GM19372 (cell line): ENCODE data around the gene RAD18.

Experiments
- ATAC-seq: cut with Tn5 transposase; IDR thresholded peaks from one replicate; pipeline ENCODE4 v1.9.1; 2021; ENCODE audit warnings: mild to moderate bottlenecking, low read depth, moderate library complexity; ENCODE audit not compliant: unreplicated experiment

RAD18 gene

DNA sequence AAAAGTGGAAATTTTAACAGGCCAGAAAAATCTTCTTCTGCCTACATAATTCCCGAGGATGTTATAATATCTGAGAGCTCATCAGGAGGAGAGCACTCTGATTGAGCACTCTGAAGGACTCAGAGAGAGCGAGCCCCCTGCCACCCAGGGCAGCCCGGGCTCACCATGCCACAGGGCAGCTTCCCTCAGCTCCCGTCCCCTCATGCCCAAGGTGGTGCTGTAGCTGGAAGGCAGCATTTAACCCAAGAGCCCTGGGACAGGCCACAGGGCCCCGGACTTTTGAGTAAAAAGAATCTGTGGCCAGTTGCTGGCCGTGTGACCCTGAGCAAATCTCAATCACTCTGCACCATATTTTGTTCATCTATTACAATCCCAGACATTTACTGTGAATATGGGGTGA, 23.5 kb upstream of the RAD18 start:
- no peak for ATAC-seq

DNA sequence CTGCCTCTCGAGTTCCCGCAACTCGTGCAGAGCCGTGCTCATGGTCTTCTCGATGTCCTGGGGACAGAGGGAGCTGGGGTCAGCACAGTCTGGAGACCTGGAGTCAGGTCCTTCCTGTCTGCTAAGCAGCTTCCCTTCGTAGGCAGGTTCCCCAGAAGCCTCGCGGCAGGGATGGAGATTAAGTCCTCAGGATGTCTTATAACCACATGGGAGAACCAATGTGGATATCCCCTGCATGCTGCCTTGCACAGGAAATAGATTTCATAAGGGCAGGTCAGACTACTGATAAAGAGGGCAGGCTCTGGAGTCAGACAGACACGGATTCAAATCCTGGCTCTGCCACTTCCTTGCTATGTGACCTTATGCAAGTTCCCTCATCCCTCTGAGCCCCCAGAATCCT, 22.6 kb upstream of the RAD18 start:
- no peak for ATAC-seq

DNA sequence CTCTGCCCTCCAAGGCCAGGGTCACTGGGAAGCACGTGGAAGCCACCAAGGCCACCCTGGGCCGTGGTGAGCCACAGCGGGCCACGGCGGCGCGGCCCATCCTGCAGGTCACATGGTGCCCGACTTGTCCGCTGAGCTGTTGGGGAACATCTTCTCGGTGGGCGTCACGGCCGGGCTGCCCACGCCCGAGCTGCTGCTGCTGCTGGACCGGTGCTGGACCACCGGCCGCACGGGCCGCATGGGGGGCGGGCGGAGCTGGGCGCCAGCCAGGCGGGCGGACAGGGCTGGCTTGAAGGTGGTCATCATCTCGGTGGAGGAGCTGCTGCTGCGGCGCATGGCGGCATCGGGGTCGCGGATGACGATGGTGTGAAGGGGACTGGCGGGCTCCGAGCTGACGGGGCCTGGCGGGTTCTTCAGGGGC, 22.1 kb upstream of the RAD18 start:
- no peak for ATAC-seq

DNA sequence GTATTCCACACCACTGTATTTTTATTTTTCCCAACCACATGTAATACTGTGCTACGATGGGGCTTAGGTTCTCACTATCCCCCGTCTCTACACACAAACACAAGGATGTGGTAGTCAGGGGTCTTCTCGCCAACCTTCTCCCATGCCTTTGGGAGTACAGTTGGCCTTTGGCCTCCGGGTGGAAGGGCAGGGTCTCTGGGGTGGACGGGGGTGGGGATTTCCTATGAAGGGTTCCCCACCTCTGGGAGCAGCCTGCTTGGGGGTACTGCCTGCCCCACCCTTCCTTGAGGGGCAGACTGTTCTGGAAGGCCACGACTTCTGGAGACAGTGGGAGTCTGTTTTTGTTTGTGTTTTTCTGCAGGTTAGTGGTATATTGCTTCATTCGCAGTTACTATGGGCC, 21.3 kb upstream of the RAD18 start:
- no peak for ATAC-seq

DNA sequence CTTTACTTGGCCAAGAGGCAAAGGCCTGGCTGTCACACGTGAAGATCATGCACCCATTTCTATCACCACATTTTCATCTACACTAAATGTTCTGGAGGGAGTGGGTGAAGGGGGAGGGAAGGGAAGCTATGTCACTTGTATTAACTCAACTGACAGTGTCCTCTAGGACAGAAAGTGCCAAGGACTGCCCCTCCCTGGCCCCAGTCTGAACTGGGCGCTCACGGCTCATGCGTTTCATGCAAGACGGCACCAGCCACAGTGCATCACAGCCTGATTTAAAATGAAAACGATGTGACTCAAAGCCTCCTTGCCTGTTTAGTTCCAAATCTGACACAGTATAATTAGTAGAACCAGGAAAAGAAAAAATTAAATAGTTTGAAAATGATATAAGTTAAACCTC, 20.8 kb upstream of the RAD18 start:
- no peak for ATAC-seq

DNA sequence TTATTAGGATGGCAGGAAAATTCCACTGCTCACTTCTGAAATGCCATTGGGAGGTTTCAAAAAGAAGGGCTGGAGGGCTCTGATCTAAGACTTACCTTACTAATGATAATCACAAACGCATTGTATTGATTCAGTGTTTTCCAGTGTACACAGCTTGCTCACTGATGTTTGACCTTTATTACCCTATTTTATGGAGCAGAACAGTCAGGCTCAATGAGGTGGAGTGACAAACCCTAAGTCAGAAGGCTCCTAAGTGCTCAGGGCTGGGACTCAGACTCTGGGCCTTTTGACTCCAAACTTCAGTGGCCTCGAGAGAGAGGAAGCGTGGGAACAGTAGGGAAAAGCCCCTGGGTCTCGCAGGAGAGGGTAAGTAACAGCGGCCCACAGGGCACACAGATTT, 20.3 kb upstream of the RAD18 start:
- ATAC-seq, result no peak

DNA sequence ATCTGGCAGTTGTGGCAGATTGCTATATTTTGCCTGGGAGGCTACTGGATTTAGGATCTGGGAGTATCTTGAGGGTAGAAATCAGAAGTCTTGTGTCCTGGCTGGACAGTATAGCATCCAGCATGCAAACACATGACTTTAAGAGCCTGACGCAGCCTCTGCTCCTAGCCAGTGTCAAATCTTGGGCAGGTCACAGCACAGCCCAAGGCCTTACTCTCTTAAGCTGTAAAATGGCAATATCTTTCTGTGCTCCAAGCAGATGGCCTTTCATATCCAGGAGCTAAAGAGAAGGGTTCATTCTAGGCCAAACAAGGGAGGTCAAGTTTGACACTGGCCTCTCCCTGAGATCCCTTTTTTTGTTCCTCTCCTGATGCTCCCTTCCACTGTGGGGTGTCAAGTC, 19.8 kb upstream of the RAD18 start:
- ATAC-seq, result no peak

DNA sequence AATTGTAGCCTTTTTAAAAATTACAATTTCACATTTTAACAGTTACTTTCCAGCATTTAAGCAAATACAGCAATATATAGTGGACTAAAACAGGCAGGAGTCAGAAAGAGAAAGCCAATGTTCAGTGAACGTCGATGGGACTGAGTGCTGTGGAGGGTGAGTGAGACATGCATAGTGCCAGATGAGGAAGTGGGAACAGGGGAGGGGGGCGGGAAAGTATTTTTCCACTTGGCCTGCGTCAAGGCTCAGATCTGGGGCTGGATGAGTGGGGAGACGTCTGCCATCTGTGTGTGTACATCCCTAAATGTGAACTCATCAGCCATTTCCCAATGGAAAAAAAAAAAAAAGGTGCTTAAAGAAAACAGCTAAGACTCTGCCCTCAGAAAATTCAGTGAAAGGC, 19.2 kb upstream of the RAD18 start:
- no peak for ATAC-seq

DNA sequence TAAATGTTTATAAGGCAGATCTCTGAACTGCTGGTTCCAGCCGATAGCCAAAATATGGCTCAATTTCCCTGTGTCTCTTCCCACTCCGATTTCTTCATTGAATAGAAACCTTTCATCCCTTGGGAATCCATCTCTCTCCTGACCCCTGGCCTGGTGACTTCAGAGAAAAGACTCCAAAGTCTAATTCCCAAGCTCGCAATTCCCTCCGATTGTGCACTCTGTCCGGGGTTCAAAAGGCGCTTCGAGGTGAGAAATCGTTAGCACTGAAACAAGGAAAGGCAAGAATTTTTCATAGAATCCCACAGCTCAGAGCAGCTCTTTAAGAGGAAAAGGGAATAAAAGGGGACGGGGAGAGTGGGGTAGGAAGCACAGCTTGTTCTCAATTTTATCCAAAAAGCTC, 18.4 kb upstream of the RAD18 start:
- ATAC-seq, result no peak

DNA sequence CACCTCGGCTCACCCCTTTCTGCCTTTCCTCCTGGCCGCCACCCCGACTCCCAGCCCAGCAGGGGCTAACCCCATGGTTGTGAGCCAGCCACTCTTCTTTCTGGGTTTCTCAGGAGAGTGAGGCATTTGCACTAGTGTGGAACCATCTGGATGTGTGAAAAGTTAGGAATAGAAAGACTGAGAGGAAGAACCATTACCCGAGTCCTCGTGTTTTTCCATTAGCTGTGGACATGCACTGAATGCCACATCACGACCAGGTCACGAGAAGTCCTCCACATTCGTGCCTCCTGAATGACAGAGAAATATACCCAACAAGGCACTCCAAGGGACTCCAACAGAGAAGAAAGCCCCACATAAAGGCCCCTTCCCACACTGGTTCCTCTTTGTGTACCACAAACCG, 18.0 kb upstream of the RAD18 start:
- ATAC-seq, result no peak

DNA sequence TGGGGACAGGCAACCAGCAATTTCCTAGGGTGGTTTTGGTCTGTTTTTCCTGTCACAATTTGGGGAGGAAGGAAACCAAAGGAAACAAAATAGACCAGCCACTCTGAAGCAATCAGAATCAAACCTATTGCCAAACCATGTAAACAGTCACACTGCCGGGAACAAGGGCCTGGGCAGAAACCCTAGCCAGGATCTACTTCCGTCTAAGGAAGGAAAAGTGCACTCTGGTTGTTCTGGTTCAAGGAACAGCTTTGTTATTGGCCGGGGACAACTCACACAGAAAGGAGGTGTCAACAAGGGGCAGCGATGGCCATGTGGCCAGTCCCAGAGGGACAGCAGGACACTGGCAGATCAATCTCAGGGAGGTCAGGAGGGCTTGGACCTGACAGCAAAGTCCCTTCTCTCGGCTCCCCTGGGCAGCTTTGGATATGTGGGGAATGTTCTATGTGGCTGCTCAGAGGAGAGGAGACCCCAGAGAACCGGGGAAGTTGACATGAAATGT, 17.5 kb upstream of the RAD18 start:
- ATAC-seq, result no peak

DNA sequence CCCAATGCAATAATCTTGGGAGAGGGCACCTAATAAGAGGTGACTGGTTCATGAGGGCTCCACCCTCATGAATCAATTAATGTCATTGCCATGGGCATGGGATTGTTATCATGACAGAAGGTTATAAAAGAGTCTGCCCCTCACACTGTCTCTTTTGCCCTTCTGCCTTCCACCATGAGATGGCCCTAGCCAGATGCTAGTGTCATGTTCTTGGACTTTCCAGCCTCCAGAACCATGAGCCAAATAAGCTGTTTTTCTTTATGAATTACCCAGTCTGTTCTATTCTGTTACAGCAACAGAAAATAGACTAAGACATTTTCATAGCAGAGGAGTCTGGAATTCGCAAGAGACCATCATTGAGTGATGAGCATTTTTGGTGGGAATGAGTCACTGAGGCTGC, 16.0 kb upstream of the RAD18 start:
- ATAC-seq, result no peak

DNA sequence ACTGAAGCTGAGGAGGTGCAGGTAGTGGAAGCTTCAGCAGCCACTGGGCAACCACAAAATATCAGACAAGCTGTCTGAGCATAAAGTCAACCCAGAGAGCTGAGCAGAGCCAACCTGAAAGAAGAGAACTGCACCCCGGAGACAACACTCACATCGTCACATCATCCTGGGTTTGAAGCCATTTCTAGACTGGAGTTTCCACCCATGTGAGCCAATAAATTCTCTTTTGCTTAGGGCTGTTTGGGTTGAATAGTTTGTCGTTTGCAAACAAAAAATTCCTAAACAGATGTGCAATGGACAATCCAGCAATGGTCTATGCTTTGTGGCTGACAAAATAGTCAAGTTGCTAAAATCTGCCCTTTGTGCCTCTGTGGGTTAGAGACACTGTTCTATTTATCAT, 15.3 kb upstream of the RAD18 start:
- ATAC-seq, result no peak

DNA sequence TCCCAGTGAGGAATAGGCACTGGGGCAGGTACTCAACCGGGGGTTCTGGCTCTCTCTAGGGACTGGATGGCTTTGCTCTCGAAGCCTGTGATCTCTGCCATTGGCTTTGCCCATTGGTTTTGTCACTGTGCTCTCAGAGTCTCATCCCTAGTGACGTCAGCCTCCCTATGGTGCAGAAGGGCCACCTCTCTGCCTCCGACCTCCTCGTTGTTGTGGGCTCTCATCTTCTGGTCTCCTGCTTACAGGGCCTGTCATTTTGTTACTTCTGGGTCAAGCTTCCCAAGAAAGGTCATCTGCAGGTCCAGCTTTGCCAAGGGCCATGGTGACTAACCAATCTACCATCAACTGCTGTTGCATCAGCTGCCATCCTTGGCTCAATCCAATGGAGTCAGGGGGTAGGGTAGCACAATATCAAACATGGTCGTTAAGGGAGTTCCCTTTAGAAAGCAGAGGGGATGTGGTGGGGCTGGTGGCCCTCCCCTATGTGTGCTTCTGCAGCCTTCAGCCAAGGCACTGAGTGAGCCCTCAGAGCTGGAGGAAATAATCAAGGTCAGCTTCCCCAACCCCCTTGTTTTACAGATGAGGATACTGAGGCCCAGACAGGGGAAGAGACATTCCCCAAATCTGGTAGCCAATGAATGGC, 13.4 kb upstream of the RAD18 start:
- ATAC-seq, result no peak

DNA sequence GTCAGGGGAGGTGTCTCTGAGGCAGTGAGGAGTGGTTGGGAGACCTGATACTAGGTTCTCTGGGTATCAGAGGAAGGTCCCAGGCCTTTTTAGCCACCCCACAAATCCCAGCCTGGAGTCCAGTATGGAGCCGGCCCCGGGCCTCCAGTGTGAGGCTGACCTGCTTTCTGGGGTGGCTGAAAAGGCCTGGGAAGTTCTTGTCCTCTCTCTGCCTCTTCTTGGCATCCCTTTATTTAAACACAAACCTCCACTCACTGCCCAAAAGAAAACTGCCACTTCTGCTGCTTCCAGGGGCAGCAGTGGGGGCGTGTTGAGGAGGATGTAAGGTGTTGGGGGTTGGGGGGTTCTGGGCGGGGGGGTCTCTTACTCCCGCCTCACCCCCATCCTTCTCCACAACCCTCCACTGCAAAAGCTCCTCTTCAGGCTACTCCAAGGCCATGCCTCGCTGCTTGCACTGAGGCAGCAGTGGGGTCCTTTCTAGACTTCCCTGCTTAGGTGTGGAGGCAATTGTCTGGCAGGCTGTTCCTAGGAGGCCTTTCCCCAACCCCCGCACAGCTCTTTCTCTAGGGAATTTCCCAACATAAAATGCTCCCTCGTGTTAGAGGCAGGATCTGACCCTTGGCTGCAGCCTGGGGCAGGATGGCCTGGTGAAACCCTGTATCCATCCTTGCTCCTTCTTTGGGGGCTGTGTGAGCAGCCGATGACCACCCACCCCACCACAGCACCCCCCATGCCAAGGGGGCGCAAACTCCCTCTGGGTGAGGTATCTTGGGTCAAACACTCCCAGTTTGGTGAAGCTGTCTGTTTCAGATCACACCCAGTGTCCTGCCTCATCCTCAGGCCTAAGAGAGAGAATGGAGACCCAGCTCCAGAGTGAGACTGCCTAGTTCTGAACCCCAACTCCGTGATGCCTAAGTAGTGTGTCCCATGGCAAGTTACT, 12.1 kb upstream of the RAD18 start:
- ATAC-seq, result no peak

DNA sequence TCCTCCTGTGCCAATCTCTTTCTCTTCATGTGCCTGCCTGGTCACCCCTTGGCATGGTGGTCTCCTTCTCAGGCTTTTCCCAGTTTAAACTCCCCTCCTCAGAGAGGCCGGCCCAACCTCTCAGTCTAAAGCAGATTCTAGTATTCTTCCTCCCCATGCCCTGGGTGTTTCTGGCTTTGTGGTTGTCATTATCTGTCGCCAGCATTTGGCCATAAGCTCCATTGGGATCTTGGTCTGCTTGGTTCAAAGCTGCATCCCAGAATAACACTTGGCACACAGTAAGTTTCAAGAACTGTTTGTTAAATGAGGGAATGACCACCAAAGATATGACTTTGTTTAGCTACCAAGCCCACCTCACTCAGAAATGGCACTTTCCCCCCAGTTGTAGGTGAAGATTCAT, 11.2 kb upstream of the RAD18 start:
- ATAC-seq, result no peak

DNA sequence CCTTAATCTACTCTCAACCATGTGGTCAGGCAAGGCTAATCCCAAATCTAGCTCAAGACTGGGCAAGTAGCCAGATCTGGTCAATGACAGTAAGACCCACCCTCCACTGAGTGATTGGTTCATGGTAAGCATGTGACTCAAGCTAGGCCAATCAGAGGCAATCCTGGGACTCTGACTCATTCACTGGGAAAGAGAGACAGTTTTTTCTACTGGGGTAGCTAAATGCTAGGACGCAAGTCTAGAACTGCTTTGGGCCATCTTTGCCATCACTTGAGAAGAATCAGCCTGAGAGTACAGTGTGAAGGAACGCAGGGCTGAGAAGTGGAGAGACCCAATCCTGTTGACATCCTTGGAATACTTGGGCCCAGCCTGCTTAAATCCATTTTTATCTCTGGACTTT, 9.4 kb upstream of the RAD18 start:
- no peak for ATAC-seq

DNA sequence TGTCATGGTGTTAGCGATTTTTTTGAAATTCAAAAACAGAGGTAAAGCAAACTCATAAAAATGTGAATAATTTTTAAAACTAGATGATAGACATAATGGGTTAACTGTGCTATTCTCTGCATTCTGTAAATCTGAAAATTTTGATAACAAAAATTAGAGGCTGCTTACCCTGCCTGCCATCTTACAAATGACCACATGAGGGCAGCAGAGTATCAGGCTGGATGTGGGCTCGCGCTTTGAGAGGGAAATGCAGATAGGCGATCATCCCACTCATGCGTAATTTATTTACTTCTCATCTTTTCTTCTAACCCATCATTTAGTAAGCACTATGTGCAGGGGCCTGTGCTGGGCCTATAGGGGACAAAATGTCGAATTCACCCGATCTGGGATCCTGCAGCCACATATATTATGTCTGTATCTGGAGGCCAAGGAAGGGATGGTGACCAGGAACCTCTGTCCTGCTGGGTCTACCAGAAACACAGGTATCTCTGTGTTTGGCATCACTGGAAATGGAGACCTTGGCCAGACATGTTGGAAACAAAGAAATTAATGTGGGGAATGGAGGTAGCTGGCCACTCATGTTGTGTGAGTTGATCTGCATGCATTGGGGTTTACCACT, 7.8 kb upstream of the RAD18 start:
- peak; percentile 66 for ATAC-seq

DNA sequence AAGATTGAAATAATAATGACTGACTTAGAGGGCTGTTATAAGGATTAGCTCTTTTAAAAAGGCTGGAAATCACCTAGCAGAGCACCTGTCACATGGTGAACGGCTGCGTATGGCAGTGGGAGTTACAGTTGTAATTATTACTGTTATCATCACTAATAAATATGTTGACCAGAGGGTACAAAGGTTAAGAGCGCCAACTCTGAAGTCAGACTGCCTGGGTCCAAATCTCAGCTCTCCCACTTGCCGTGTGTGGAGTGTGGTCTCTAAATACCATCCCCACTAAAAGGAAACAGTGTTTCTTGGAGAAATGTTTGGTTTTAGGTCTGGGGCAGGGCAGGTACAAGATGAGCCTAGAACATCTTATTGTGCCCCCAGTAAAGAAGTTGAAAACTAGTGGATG, 6.0 kb upstream of the RAD18 start:
- no peak for ATAC-seq

DNA sequence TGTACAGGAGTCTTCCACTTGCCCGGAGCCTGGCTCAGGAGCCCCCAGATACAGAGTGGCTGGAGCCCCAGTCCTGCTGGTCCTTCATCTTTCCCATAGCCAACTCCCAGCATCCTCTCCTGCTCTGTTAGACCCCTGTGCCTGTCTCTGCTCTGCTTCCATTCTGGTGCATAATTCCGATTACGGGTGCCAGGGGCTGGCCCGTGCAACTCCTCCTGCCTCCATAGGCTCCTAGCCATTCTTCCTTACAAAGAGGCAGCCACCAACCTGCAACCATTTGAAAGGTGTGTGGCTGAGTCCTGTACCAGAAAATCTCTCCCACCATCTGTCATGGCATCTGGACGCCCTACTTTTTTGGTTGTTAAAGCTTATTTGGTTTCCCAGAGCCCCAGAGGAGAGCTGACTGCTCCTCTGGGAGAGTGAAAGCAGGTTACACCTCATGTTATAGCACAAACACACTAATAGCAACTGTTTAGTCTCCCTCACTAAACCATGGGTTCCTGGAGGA, 5.2 kb upstream of the RAD18 start:
- no peak for ATAC-seq

DNA sequence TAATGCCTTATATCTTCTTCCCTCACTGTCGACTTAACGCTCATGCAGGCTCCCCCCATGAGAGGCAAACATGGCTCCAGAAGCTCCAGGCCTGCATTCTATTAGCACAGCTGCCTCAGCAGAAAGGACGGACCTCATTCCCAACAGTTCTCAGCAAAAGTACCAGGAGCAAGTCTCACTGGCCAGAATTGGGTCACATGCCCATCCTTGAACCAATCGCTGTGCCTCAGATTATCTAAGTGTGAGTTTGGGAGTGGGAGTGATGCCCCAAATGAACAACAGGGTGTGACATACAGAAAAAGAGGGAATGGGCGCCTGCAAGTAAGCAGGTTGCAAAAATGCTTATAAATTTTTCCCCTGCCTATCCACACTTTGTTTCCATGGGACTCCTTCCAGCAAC, 4.3 kb upstream of the RAD18 start:
- no peak for ATAC-seq
